T-cell (primary cell): Measurements from ENCODE around the gene VSIR. TPM values are rescaled to one million over a fixed set of nuclear protein-coding genes. Genes with fewer than 3 reads are reported as not detected.

Experiments
- ATAC-seq, 4 experiments: fragments of 200-7000 bp in 3 of 4; fragments of 150-1000 bp in 1 of 4; cut with Tn5 transposase; replicated peaks in 1 of 4; 1 replicate in 3 of 4; 2 replicates in 1 of 4; pipeline ENCODE4 v1.10.0; 2021; ENCODE audit warnings: moderate library complexity in 3 of 4, mild to moderate bottlenecking in 2 of 4, moderate number of reproducible peaks in 1 of 4
- CTCF ChIA-PET, 2 donors: fragments of 300-600 bp; sonication (Branson Sonifier 250); formaldehyde crosslinking; loops; one replicate each; lab custom pipeline; 2022; ENCODE audit warnings: antibody characterized with exemption in 2 of 2; lab: Charles Lee
- POLR2A ChIA-PET, 2 donors: fragments of 300-600 bp; sonication (Branson Sonifier 250); formaldehyde crosslinking; loops; one replicate each; lab custom pipeline; 2022; ENCODE audit warnings: antibody characterized with exemption in 2 of 2; lab: Charles Lee
- DNase-seq, 35 experiments: peaks; one replicate each; pipeline versions ENCODE4 v3.0.0 to v3.0.0-alpha.2; 2013 to 2023
- H3K27ac ChIP-seq: one replicate; pipeline ENCODE4 v1.5.1; 2013; ENCODE audit warnings: low read length
- H3K27me3 ChIP-seq, 2 experiments: replicated peaks in 1 of 2; 1 replicate in 1 of 2; 2 replicates in 1 of 2; pipeline versions ENCODE4 v1.6.1 to v1.7.0; 2013; ENCODE audit warnings: low read length in 1 of 2, mixed read lengths in 1 of 2; ENCODE audit not compliant: control insufficient read depth in 2 of 2, insufficient read depth in 2 of 2; ENCODE audit errors: extremely low read depth in 1 of 2
- H3K36me3 ChIP-seq, 2 donors: 1 replicate in 1 of 2; 2 replicates in 1 of 2; pipeline versions ENCODE4 v1.6.1 to v1.7.0; 2013; ENCODE audit warnings: low read length in 1 of 2; ENCODE audit not compliant: control insufficient read depth in 2 of 2, insufficient read depth in 1 of 2; ENCODE audit errors: extremely low read depth in 1 of 2
- H3K4me1 ChIP-seq, 2 experiments: 1 replicate in 1 of 2; 2 replicates in 1 of 2; pipeline versions ENCODE4 v1.6.1 to v1.7.0; 2013; ENCODE audit warnings: low read length in 2 of 2, mixed read lengths in 1 of 2; ENCODE audit not compliant: insufficient read depth in 2 of 2, control insufficient read depth in 1 of 2; ENCODE audit errors: extremely low read depth in 1 of 2
- H3K4me3 ChIP-seq, 2 donors: 1 replicate in 1 of 2; 2 replicates in 1 of 2; pipeline versions ENCODE4 v1.5.1 to v1.7.0; 2013; ENCODE audit warnings: mild to moderate bottlenecking in 2 of 2, low read length in 1 of 2, moderate library complexity in 1 of 2; ENCODE audit not compliant: control insufficient read depth in 1 of 2; ENCODE audit errors: extremely low read depth in 1 of 2
- H3K9me3 ChIP-seq: 2 replicates; pipeline ENCODE4 v1.7.0; 2013
- H3K27ac Mint-ChIP-seq, 2 donors: one replicate each; pipeline ENCODE4 v1.8.0; 2020 to 2021; ENCODE audit warnings: mild to moderate bottlenecking in 2 of 2, mixed read lengths in 2 of 2
- H3K27me3 Mint-ChIP-seq, 2 donors: one replicate each; pipeline ENCODE4 v1.8.0; 2021 to 2022; ENCODE audit warnings: mixed read lengths in 2 of 2
- H3K36me3 Mint-ChIP-seq: one replicate; pipeline ENCODE4 v1.8.0; 2021; ENCODE audit warnings: mixed read lengths
- H3K4me1 Mint-ChIP-seq, 3 donors: one replicate each; pipeline ENCODE4 v1.8.0; 2020 to 2022; ENCODE audit warnings: mixed read lengths in 3 of 3, mild to moderate bottlenecking in 1 of 3
- H3K4me3 Mint-ChIP-seq, 3 donors: one replicate each; pipeline ENCODE4 v1.8.0; 2020 to 2022; ENCODE audit warnings: mild to moderate bottlenecking in 3 of 3, mixed read lengths in 3 of 3, moderate library complexity in 3 of 3
- H3K9me3 Mint-ChIP-seq, 3 donors: one replicate each; pipeline ENCODE4 v1.8.0; 2020 to 2022; ENCODE audit warnings: mixed read lengths in 3 of 3
- WGBS: methylation state at CpG from one replicate; pipeline ENCODE4 v1.1.5; 2013; ENCODE audit warnings: missing lambda C conversion rate; ENCODE audit not compliant: insufficient coverage; 5-methylcytosine and 5-hydroxymethylcytosine counted together
- total RNA-seq, 35 experiments: library from RNA in 6 of 35; stranded (reverse) in 6 of 35; fragments of 120-200 nt in 1 of 35; gene quantifications; one replicate each; pipeline versions ENCODE4 v1.2.1 to v1.2.4 and lab custom pipeline; 2013 to 2026

Gene VSIR
- total RNA-seq, 5 donors from 2014 or later (not counting 1 experiment from before 2014, with no cell fraction given), result 81.4 to 134 (median 98.3) TPM

DNA sequence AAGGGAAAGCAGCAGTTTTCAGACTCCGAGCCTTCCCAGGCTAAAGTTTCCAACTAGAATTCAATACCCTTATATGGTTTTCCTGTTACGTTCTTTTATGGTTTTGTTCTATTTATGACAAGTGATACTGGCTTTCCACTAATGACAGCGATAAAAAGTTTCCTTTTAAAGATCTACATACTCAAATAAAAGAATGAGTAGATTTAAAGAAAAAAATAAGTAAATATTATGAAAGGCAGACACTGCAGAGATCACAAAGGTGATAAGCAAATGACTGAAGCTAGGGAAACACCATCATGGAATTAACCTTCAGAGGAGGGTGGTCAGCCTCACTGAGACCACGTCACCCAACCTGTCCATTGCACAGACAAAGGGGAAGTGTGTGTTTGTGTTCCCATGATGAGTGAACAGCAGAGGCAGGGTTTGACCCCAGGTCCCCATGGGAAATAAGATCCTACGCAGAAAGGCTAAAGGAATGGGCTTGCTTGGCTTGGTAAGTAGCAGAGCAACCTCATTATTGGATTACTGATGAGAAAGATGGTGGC is 4.0 kb downstream of the VSIR start:
- ChIA-PET CTCF (interaction anchor here (0.6 to 2.0 kb wide), 8 partner anchors 12 to 167 kb away, joined by 3 to 9 read pairs (median 4); partner anchors contain the start of gene PSAP (in 1 of the 2)), POLR2A (interaction anchor here in 1 of 2 donors (0.6 to 0.9 kb wide), 2 partner anchors 14 to 18 kb away, joined by 3 read pairs; no protein-coding TSS in a partner anchor)
- no peaks in the 10 kb centered on the region for H3K9me3 Mint-ChIP-seq
- peaks cover 22% of the 10 kb centered on the region for H3K36me3 Mint-ChIP-seq
- H3K4me1 ChIP-seq, result peaks cover 45 to 90% of the 10 kb centered on the region in 2 experiments
- H3K27ac Mint-ChIP-seq, result peak overlapping the region; percentile 97 to 98
- no peaks in the 10 kb centered on the region for H3K27me3 Mint-ChIP-seq
- H3K36me3 ChIP-seq, result peaks cover 5 to 49% of the 10 kb centered on the region in 2 donors
- peak in 1 of 4 experiments; percentile 5 for ATAC-seq
- peak overlapping the region; percentile 89 to 97 for H3K4me3 ChIP-seq
- DNase-seq, result peak in 1 of 35 experiments; percentile 55
- peak overlapping the region; percentile 90 to 97 (median 93) for H3K4me3 Mint-ChIP-seq
- no peaks in the 10 kb centered on the region for H3K9me3 ChIP-seq
- H3K27me3 ChIP-seq, result no peaks in the 10 kb centered on the region
- H3K27ac ChIP-seq, result peak overlapping the region; percentile 82
- WGBS, result no CpG with 5 or more reads among the region's 5 CpGs
- peaks cover 80 to 85% (median 82%) of the 10 kb centered on the region in 3 donors for H3K4me1 Mint-ChIP-seq

DNA sequence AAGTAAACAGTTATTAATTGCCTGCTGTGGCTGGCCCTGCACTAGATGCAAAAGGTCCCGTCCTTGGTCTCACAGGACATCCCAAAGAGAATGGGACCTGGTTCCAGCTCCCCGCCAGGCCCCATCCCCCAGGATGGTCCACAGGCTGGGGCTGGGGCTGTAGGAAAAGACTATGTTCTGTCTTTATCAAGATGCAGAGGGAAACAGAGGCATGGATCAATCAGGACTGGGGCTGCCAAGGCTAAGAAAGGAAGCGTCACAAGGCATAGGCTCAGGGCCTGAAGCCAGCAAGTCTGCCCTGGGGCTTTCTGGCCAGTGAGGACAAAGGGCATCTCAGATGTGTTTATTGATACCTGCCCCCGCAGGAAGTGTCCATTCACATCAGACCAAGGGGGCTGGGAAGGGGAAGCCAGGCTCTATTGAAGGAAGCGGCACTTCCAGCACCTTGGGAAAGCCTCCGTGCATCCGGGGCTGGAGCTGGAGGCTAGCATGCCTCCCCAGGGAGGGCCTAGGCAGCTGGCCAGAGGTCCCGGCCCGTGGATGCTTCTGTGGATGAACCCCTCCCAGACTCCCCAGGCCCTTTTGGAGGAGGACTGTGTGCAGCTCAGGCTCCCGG is 5.8 kb downstream of the VSIR start:
- no peaks in the 10 kb centered on the region for H3K9me3 Mint-ChIP-seq
- H3K27me3 Mint-ChIP-seq, result no peaks in the 10 kb centered on the region
- H3K4me3 ChIP-seq, result peak overlapping the region; percentile 7 to 17
- H3K4me3 Mint-ChIP-seq, result peak overlapping the region in 2 of 3 donors; percentile 61 to 97
- no peaks in the 10 kb centered on the region for H3K27me3 ChIP-seq
- no peaks in the 10 kb centered on the region for H3K9me3 ChIP-seq
- ChIA-PET CTCF (interaction anchor here in 1 of 2 donors (1.0 to 1.3 kb wide), 3 partner anchors 10 to 59 kb away, joined by 3 to 8 read pairs (median 3); no protein-coding TSS in a partner anchor), POLR2A (interaction anchor here in 1 of 2 donors (0.7 to 1.5 kb wide), 2 partner anchors 10 to 390 kb away, joined by 3 to 4 read pairs; no protein-coding TSS in a partner anchor)
- H3K4me1 Mint-ChIP-seq, result peaks cover 89 to 95% (median 91%) of the 10 kb centered on the region in 3 donors
- peaks cover 43 to 97% of the 10 kb centered on the region in 2 experiments for H3K4me1 ChIP-seq
- WGBS, result 81% methylated on average over 9 of the region's 10 CpGs
- H3K36me3 ChIP-seq, result peaks cover 8 to 66% of the 10 kb centered on the region in 2 donors
- ATAC-seq, result no peak
- H3K27ac ChIP-seq, result peak overlapping the region; percentile 82
- DNase-seq, result no peak
- H3K27ac Mint-ChIP-seq, result peak overlapping the region; percentile 97 to 98
- peaks cover 28% of the 10 kb centered on the region for H3K36me3 Mint-ChIP-seq

DNA sequence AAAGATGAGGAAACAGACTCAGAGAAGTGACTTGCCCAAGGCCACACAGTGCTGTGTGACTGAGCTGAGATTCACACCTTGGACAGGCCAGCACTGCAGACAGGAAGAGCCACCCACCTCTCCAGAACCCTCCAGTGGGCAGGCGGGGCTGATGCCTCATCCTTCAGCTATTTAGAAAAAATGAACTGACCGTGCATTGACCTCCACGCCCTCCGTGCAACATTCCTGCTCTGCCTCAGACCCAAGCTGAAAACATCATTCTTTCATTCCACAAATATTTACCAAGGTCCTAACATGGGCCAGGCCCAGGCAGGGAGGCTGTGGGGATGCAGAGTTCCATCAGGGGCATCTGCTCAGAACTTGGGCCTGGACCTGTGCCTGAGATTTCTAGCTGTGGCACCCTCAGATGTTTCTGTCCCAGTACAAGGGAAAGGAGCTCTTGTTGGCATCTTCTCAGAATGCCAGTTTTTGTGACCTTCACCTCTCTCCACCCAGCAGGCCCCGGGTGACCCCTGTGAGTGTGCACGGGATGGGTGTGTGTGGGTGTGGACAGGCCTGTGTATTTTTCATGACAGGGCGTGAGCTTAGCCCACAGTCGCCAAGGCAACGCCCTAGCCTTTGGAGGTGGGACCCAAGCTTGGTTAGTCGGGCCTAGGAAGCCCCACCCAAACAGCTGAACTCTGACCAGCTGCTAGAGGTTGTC is 6.5 kb downstream of the VSIR start:
- peaks cover 11 to 73% of the 10 kb centered on the region in 2 donors for H3K36me3 ChIP-seq
- 53% methylated on average over 7 of the region's 10 CpGs for WGBS
- peak overlapping the region in 1 of 2 donors; percentile 5 for H3K4me3 ChIP-seq
- H3K4me1 ChIP-seq, result peaks cover 45 to 97% of the 10 kb centered on the region in 2 experiments
- POLR2A ChIA-PET, result no interaction called here
- peaks cover 92 to 96% (median 95%) of the 10 kb centered on the region in 3 donors for H3K4me1 Mint-ChIP-seq
- ATAC-seq (no peak), DNase-seq (peak in 2 of 35 experiments; percentile 32 to 38)
- H3K27me3 ChIP-seq, result no peaks in the 10 kb centered on the region
- H3K9me3 ChIP-seq, result no peaks in the 10 kb centered on the region
- H3K4me3 Mint-ChIP-seq, result peak overlapping the region in 2 of 3 donors; percentile 61 to 97
- CTCF ChIA-PET, result interaction anchor here in 1 of 2 donors (1.0 to 1.3 kb wide), 2 partner anchors 9 to 24 kb away, joined by 3 to 8 read pairs; no protein-coding TSS in a partner anchor
- no peaks in the 10 kb centered on the region for H3K27me3 Mint-ChIP-seq
- peaks cover 28% of the 10 kb centered on the region for H3K36me3 Mint-ChIP-seq
- peak overlapping the region; percentile 97 to 98 for H3K27ac Mint-ChIP-seq
- no peaks in the 10 kb centered on the region for H3K9me3 Mint-ChIP-seq
- peak overlapping the region; percentile 82 for H3K27ac ChIP-seq

DNA sequence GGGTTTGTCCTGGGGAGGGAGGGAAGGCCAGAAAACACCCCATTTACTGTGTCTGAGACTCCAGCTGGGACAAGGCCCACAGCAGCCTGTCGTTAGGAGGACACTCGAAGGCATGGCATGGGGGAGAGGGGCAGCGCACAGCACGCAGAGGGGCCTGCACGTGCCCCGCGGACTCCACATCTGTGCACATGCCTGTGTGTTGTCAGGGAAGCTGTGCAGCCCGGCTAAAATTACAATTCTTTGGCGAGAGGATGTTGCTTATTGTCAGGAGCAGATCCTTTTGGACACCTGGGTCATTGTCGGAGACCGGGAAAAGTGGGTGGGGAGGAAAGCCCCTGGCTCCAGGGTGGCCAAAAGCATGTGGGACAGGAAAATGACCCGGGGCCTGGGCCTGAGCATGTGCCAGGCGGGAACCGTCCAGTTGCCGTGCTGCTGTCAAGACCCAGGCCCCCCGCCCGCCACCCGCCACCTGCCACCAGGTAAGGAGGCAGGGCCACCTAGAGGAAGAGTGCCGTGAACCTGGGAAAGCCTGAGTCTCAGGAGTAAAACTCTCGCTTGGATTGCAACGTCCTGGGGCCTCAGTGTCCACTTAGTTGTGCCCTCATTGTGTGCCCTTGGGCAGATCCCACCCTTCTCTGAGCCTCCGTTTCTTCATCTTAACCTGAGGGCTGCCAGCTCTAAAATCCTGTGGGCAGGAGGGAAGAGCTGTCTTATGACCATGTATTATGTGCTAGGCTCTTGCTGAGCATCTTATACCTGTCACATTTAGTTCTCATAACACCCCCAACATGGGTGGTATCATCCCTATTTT is 7.2 kb downstream of the VSIR start:
- Histone ChIP-seq H3K4me1 (peaks cover 39 to 97% of the 10 kb centered on the region in 2 experiments), H3K36me3 (peaks cover 16 to 80% of the 10 kb centered on the region in 2 donors), H3K4me3 (no peak overlapping the region), H3K27me3 (no peaks in the 10 kb centered on the region), H3K9me3 (no peaks in the 10 kb centered on the region), H3K27ac (peak overlapping the region; percentile 82)
- Mint-ChIP-seq H3K27ac (peak overlapping the region; percentile 97 to 98), H3K27me3 (no peaks in the 10 kb centered on the region), H3K4me1 (peaks cover 92 to 96% (median 96%) of the 10 kb centered on the region in 3 donors), H3K4me3 (peak overlapping the region in 1 of 3 donors; percentile 97), H3K9me3 (no peaks in the 10 kb centered on the region), H3K36me3 (peaks cover 35% of the 10 kb centered on the region)
- CTCF ChIA-PET, result interaction anchor here in 1 of 2 donors (1.0 to 1.3 kb wide), 2 partner anchors 8 to 24 kb away, joined by 3 to 8 read pairs; no protein-coding TSS in a partner anchor
- no peak for ATAC-seq
- POLR2A ChIA-PET, result no interaction called here
- DNase-seq, result no peak
- 91% methylated on average over 13 of the region's 22 CpGs for WGBS

DNA sequence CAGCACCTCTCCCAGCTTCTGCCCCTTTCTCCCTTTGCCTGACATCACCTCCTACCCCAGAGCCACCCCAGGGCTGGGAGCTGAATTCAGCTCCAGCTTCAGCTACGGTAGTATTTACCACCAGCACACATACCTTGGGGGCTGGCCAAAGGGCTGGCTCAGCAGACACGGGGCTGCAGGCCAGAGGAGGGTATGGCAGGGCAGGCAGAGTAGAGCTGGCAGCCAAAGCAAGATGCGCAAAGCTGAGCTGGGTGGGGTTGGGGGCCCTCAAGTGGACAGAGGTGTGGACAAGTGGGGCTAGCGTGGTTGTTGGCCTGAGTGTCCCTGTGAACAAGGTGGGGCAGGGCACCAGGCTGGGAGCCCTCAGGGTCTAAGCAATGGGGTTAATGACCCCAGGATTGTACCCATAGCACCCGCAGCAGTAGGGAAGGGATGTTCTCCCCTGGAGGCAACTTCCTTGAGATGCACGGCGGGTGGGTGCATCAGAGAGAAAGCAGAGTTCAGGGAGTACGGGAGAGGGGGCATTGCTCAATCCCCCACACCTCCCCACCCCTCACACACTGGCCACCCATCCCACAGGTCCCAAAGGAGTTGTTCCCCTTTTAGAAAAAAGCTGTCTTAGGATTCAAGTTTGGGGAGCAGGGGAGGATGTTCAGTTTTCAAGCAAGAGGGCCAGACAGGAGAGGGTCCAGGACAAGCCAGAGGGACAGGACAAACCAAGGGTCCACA is 8.0 kb downstream of the VSIR start:
- Mint-ChIP-seq H3K27ac (peak overlapping the region; percentile 85 to 98), H3K27me3 (no peaks in the 10 kb centered on the region), H3K4me3 (peak overlapping the region in 1 of 3 donors; percentile 97), H3K9me3 (no peaks in the 10 kb centered on the region), H3K4me1 (peaks cover 92 to 96% (median 96%) of the 10 kb centered on the region in 3 donors), H3K36me3 (peaks cover 41% of the 10 kb centered on the region)
- no peak overlapping the region for H3K4me3 ChIP-seq
- ChIA-PET CTCF (interaction anchor here in 1 of 2 donors (1.2 kb wide), 1 partner anchor 8 kb away, joined by 3 read pairs; the partner anchor contains the start of gene VSIR), POLR2A (no interaction called here)
- H3K36me3 ChIP-seq, result peaks cover 16 to 85% of the 10 kb centered on the region in 2 donors
- H3K9me3 ChIP-seq, result no peaks in the 10 kb centered on the region
- H3K27me3 ChIP-seq, result no peaks in the 10 kb centered on the region
- no peak for ATAC-seq
- 100% methylated on average over 2 of the region's 8 CpGs for WGBS
- peak overlapping the region; percentile 63 for H3K27ac ChIP-seq
- DNase-seq, result no peak
- peaks cover 41 to 97% of the 10 kb centered on the region in 2 experiments for H3K4me1 ChIP-seq
